GM10248 (cell line): ENCODE results near the gene SESN1.
"Not testable (repeated sequence)": the region's sequence is repeated elsewhere in the genome, so short reads cannot be mapped to it uniquely, and the experiment has no call there.

Experiments
- CTCF ChIA-PET: fragments of 300-600 bp; sonication (Branson Sonifier 250); formaldehyde crosslinking; extraction: SDS; loops from one replicate; lab custom pipeline; 2021; ENCODE audit warnings: antibody characterized with exemption; lab: Yijun Ruan, JAX
- POLR2A ChIA-PET: fragments of 350-650 bp; sonication (Branson Sonifier 250); formaldehyde crosslinking; extraction: SDS; loops from one replicate; lab custom pipeline; 2020; ENCODE audit warnings: antibody characterized with exemption; lab: Yijun Ruan, JAX
- DNase-seq: peaks from one replicate; pipeline ENCODE4 v3.0.0; 2012; ENCODE audit errors: extremely low spot score
- CTCF ChIP-seq: IDR thresholded peaks from 2 replicates; pipeline ENCODE4 v1.5.1; 2012; ENCODE audit warnings: mild to moderate bottlenecking, low read depth; ENCODE audit errors: extremely low read depth, missing control alignments, control extremely low read depth

Gene SESN1

GRCh38 chr6:109087661-109088264 is 6.9 kb downstream of the SESN1 start:
- POLR2A ChIA-PET, result no interaction called here
- no peak for TF ChIP-seq CTCF
- no peak for DNase-seq
- CTCF ChIA-PET, result interaction anchor here (1.5 kb wide), 1 partner anchor 15 kb away, joined by 4 read pairs; no protein-coding TSS in a partner anchor

GRCh38 chr6:109084146-109084545 is 10.5 kb downstream of the SESN1 start:
- CTCF ChIA-PET, result interaction anchor here (1.2 to 3.2 kb wide), 5 partner anchors 10 to 542 kb away, joined by 3 to 27 read pairs (median 4); partner anchors contain the start of genes CEP57L1 and SESN1
- DNase-seq, POLR2A ChIA-PET: not testable (repeated sequence)

GRCh38 chr6:109083657-109084056 is 11.0 kb downstream of the SESN1 start:
- ChIA-PET POLR2A (no interaction called here), CTCF (interaction anchor here (1.2 to 3.2 kb wide), 5 partner anchors 9 to 542 kb away, joined by 3 to 27 read pairs (median 4); partner anchors contain the start of genes CEP57L1 and SESN1)
- DNase-seq, result no peak
- TF ChIP-seq CTCF, result no peak

GRCh38 chr6:109082188-109082577 is 12.5 kb downstream of the SESN1 start:
- CTCF ChIA-PET, result interaction anchor here (1.5 kb wide), 1 partner anchor 9 kb away, joined by 11 read pairs; no protein-coding TSS in a partner anchor
- TF ChIP-seq CTCF, result no peak
- no peak for DNase-seq
- POLR2A ChIA-PET, result no interaction called here

- ChIA-PET CTCF (interaction anchor here (1.0 to 1.5 kb wide), 3 partner anchors 9 to 12 kb away, joined by 3 to 11 read pairs (median 3); no protein-coding TSS in a partner anchor), POLR2A (no interaction called here)
- no peak for DNase-seq
- no peak for TF ChIP-seq CTCF
Measured at GRCh38 chr6:109081516-109082187, 13.0 kb downstream of the SESN1 start.

- TF ChIP-seq CTCF, result no peak
- ChIA-PET CTCF (interaction anchor here (1.0 to 1.5 kb wide), 3 partner anchors 8 to 12 kb away, joined by 3 to 11 read pairs (median 3); no protein-coding TSS in a partner anchor), POLR2A (no interaction called here)
- DNase-seq, result no peak
Measured at GRCh38 chr6:109081026-109081425, 13.6 kb downstream of the SESN1 start.

GRCh38 chr6:109079981-109080380 is 14.7 kb downstream of the SESN1 start:
- POLR2A ChIA-PET, result no interaction called here
- no peak for DNase-seq
- CTCF ChIA-PET, result interaction anchor here (0.8 to 1.3 kb wide), 2 partner anchors 11 to 107 kb away, joined by 3 read pairs; no protein-coding TSS in a partner anchor
- no peak for TF ChIP-seq CTCF
